Measurements from ENCODE around the gene SH3RF3.
A peak's percentile ranks its signal among the peaks of the same experiment; 100 is the strongest.

Gene SH3RF3

DNA sequence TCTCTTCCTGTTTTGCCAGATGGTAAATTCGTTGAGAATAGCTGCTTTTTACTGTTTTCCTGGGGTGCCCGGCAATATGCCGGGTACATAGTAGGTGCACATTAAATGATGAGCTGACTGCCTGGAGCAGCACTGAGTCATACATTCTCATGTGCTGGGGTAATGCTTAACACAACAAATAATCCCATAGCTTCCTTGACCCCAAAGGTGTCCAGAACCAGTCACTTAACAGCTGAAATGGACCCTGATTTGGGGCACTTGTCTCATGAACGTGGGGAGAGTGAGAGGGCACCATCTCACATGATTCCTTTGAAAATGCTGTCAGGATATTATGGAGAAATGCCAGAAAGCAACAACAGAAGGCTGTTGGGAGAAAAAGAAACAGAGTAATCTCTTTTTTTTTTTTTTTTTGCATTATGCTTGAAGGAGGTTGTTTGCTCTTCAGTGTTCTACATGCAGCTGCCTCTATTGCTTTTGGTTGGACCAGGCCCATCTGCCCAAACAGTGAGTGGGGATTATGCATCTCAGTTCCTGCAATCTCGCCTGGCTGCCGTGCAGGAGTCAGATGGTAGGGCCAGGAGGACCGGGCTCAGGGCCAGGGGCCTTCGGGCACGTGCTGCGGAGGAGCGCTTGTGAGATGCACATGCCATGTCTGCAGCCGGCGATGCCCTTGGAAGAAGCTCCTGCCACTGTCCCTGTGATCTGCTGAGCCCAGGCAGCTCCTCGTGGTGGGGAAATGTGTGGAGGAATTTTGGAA lies 162.1 kb downstream of the SH3RF3 start:
- peak; percentile 86 to 95 for DNase-seq

DNA sequence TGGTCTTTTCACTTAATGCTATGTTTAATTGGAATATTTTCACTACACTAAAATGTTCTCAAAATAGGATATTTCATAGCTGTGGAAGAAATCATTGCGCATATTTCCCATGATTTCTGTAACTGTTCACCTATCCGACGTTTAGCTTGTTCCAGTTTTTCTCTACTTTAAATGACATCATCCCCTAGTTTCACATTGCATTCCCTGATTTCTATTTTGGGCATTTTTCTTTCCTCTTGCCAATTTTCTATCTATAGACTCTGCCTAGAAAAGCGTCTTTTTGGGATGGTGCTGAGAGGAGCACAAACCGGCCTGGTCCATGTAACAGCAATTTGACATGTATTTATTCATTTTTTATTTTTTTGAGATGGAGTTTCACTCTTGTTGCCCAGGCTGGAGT lies 163.4 kb downstream of the SH3RF3 start:
- DNase-seq, result no peak

DNA sequence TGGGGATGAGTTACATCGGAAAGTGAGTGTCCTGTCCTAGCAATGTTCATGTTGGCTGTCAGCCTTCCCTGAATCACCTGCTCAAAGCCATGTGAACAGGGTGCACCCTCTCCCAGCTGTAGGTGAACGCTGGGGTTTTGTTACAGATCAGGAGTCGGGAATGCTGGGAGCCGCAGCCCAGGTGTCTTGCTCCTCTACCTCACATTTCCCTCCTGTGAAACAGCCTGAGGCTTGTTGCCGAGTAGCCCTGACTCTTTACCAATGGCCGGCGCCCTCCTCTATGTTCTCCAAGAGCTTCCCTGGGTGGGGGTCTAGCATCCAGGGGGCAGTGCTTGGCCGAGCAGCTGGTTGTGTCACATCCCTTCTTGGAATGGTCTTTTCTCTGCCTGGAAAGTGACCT lies 164.7 kb downstream of the SH3RF3 start:
- DNase-seq, result no peak

DNA sequence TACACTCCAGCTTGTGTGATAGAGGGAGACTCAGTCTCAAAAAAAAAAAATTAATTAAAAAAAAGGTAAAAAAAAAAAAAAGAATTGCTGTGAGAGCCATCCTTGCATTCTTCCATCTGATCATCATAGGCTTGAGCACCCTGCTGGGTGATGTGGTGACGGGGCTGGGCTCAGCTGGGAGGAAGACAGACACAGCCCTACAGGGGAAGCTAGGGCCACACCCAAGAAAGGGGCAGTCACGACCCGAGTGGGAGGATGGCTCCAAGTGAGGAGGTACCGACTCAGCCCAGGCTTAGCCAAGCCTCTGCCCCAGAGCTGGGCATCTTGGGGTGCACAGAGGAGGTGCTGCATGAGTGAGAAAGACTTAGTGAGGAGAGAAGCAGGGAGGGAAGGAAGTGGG lies 165.5 kb downstream of the SH3RF3 start:
- no peak for DNase-seq

DNA sequence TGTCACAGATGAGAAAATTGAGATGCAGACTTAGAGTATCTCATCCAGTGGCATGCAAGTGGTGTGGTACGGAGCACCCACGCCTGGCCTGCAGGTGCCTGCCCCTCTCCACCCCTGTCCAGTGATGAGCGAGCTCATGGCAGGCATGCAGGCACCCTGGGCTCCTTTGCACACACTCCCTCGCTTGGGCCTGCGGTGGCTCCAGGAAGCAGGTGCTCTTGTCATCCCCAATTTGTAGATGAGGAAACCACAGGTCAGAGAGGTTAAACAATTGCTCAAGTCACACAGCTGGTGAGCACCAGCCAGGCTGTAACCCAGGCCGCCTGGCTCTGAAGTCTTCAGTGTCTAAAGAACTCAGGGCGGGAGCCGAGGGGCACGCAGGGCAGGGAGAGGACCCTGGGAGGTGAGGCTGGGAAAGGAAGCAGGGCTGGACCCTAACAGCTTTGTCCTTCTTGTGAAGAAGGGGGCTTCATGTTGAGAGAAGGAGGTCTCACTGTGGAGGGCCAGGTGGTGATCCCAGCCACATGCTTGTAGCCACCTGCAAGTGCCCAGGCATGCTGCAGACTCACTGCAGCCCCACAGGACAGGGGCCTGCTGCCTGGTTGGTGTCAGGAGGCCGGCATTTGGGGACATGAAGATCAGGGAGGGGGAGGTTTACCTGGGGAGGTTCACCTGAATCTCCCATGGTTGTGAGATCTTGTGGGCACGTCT lies 166.2 kb downstream of the SH3RF3 start:
- no peak for DNase-seq

DNA sequence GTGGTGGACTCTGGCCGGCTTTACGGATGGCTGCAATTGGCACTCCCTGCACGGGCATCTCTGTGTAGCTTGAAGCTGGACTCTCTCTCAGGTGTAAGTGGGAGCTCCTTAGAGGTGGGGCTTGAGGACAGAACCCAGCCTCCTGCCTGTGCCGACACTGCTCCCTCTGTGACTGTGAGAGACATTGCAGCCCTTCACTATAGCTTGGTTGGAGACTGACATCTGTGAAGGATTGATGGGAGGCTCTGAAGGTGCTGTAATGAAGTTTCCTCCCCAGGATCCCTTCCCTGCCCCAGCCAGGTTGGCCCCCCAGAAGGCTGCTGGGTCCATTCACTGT lies 166.7 kb downstream of the SH3RF3 start:
- no peak for DNase-seq

DNA sequence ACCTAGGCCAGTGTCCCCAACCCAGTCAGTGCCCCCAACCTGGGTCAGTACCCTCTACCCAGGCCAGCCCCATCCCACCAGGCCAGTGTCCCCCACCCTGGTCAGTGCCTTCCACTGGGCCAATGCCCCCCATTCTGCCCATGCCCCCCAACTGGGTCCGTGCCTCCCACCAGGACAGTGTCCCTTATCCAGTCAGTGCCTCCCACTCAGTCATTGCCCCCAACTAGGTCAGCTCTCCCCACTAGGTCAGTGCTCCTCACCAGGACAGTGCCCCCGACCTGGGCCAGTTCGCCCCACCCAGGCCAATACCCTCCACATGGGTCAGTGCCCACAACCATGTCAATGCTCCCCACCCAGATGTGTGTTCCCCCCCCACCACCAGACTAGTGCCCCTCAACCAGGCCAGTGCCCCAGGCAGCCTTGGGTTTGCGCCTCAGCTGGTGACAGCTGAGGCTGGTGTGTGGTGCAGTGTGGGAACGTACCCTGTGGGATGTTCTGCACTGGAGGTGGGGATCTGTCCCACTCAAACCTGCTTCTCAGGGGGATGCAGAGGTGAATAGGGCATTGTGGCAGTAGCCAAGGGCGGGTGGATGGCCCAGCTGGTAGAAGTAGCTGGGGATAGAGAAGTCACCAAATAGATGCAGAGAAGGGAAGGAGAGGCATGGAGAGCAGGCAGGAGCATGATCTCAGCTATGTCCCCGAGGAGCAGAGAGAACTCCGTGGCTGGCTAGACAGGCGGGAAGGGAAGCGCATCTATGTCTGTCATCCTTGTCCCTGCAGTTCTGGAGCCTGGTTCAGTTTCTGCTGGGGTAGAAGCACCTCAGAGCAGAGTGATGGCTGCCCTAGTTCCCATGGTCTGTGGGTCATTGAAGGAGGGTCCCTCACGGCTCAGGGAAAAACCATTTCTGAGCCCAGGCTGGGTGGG lies 168.8 kb downstream of the SH3RF3 start:
- no peak for DNase-seq

DNA sequence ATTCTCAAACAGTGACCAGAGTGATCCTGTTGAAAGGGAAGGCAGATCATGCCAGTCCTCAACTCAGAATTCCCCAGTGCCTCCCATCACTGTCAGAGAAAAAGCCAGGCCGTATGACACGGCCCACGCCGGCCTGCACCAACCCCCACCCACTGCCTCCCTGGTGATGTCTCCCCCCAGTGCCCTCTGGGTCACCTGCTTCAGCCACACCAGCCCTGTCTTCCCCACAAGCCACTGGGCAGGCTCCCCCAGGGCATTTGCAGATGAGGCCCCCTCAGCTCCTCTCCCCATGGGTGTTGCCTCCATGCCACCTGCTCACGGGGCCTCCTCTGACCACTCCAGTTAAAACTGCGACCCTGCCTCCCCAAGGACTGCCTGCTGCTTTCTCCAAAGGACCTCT lies 169.8 kb downstream of the SH3RF3 start:
- no peak for DNase-seq

DNA sequence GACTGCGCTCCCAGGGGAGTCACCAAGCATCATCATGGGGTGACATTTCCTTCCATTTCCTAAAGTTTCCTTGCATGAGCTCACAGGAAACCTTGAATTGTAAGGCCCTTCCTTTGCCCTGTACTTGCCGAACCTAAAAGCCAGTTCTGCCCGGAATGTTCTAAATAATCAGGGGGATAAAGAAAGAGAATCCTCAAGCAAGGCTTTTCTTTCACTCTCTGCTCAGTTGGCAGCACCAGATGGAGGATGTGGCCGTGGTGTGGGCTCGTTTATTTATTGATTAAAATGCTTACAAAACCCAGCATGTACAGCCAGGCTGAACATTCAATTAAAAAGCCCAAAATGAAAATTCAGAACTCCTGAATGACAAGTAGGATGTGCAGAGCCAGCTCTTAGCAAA lies 170.5 kb downstream of the SH3RF3 start:
- no peak for DNase-seq

DNA sequence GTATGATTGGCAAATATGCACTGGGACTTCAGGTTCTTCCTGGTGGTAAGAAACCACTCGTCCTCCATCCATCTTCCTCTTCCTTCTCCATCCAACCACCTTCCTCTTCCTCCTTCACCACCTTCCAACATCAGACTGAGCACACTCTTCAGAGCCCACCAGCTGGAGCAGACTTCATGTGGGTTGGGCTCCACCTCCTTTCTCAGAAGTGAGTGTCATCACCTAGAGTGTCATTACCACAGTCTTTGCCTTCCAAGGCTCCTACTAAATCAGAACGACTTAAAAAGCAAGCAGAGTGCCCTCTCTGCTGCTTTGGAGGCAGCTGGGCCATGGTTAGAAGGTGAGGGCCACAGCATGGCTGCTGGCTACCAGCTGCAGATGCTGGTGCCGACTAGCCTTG lies 171.6 kb downstream of the SH3RF3 start:
- DNase-seq, result no peak

DNA sequence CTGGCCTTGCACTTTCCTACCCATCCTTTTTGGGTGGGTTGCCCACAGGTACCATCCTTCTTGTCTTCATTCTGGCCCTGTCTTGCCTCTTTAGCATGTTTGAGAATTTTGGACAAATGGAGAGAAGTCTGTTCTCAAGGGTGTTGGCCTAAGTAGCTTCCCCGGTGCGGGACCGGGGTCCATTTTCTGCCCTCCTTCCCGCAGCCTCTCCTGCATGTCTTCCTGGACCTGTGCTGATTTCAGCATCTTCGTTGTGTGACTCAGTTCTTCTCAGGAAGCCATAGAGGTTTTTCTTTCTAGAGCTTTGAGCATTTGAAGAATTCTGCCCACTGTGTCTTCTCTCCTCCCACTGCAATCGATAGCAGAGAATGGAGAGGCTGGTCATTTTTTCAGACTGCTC lies 172.7 kb downstream of the SH3RF3 start:
- DNase-seq, result no peak

DNA sequence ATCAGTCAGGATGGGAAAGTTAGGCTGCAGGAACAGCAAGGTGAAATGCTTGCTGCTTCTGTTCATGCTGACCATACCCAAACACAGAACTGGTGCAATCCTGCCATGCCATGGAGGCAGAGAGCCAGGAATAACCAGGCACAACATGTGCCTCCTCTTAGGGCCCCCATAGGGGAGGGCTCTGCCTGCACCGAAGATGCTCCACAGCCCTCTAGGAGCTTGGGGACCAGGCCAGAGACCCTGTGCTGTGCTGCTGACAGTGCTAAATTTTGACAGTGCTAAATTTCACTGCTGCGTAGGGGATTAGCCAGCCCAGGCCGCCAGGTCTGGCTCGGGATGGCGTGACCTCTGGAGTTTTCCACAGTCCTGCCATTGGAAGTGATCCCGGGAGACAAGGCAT lies 173.3 kb downstream of the SH3RF3 start:
- DNase-seq, result no peak

DNA sequence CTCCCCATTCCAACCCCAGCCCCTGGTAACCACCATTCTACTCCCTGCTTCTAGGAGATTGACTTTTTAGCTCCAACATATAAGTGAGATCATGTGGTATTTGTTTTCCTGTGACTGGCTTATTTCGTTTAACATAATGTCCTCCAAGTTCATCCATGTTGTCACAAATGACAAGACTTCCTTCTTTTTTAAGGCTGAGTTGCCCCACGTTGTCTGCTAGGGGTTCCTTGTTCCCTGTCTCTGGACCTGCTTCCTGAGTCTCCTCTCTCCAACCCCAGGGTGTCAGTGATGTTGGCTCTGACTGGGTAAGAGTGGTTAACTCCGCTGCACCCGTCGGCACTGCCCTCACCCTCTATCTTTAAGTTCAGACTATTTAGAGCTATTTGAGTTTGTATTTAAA lies 175.2 kb downstream of the SH3RF3 start:
- DNase-seq, result no peak

DNA sequence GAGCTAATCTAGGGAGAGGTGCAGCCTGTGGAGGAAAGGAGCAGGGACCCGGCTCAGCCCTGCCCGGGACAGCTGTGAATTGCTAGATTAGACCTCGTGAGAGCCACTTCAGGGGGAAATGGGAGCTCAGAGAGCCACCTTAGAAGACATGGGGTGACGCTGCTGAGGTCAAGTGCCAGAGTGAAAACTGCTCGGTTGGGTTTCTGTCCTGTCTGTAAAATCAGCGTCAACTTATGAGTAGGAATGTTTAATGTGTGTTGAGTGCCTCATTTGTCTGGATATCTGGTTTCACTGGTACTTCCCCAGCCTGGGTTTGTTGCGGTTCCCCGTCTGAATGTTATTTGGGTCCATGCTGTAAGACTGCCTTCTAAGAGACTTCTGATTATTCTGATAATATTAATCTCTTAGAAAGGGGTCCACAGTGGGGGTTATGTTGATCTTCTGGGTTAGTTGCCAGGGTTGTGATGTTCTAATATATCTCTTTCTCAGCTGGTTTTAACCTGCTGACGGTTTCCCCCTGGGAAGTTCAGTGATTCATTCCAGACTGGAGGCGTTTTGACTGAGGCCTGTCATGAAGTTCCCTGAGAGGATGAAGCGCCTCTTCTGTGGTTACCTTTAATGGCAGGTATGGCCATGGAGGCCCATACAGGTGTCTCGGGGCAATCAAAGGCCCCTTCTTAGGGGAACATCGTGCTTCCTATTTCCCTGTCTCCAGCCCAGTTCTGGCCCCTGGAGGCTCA lies 175.9 kb downstream of the SH3RF3 start:
- DNase-seq, result no peak

DNA sequence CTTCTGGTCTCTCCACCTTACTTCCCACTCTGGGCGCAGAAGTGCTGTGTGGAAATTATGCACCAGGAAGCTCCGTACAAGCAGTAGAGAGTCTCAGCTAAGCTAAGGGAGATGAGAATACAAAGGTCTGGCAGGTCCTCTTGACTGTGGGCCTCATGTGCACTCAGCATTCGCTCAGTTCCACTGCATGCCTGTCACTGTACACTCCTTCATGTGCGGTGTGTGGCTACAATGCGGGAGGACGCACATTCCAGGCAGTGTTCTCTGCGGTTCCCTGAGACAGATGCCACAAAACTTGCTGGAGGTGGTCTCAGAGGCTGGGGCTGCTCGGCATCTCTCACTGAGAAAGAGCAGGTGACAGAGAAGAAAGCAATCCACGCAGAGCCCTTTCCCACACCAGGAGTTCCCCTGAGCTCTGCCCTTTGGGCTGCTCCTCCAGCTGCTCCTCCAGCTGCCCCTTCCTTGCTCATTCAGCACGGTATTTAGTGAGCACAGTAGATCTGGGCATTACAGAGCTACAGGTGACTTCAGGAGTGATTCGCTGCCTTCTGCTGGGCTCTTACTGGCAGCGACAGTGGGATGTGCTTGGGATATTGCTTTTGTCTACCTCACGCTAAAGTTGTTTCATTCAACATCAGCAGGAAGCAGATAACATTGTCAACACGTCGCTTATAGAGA lies 176.6 kb downstream of the SH3RF3 start:
- DNase-seq, result no peak

DNA sequence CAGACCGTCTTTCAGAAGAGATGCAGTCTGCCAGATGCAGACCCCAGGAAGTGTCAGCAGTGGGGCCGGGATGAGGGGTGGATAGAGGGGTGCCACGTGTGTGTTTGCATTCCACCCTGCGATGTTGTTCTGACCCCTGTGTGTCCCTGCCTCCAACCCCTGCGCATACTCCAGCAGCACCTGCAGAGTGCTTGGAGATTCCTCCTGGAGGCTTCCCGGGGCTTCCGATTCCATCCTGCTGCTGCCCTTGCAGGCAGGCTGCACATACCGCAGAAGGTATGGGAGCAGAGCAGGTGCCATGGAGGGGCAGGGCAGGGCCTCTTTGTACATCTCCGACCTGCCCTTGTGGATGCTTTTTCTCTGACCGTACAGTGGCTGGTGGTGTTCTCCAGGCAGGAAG lies 177.2 kb downstream of the SH3RF3 start:
- no peak for DNase-seq

DNA sequence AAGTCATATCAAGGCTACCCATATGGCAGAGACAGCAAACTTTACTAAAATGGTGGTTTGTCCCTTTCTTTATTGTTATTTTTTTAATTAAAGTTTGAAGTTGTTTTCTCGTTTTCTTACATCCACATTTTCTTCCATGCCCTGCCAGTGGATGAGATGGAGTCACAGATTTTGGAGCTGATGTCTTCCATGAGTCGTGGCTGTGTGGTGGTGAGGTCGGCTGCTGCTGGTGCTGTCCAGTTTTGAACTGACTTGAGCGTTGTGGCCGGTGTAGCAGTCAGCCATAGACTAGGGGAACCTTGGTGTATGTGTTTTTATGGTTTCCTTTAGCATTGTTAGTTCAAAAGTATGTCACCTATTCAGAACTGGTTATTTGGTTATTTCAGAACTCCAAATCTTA lies 182.8 kb downstream of the SH3RF3 start:
- no peak for DNase-seq

DNA sequence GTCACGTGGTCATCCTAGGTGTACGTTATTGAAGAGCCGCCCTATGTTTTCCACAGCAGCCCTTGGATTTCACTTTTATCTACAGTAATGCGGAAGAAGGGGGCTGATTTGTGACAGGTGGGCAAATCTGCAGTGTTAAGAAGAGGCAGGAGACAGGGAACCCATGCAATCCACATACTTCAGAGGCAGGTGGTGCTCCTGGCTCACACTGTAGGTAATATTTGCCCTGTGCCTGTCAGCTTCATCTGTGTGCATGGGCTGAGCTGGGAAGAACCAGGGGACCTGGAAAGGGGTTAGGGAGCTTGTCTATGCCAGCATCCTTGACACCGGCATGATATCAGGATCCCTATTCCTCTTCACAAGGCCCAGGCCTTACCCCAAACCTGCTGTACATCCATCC lies 183.9 kb downstream of the SH3RF3 start:
- DNase-seq, result no peak

DNA sequence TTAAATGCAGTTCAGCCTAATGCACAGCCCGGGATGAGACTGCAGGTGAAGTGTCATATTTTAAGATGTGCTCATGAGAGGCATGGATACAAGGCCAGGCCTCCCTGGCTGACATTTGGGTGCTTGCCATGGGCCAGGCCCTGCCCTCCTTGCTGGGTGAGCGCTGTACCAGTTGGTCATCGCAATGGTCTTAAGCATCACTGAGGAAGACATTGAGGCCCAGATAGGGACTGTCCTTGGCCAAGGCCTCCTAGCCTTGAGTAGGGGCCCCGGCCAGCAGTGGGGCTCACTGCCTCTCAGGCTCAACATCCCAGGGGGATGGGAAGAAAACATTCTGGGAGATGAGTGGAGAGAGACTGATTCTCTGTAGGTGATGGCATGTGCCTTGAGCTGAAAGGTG lies 184.3 kb downstream of the SH3RF3 start:
- DNase-seq, result no peak

DNA sequence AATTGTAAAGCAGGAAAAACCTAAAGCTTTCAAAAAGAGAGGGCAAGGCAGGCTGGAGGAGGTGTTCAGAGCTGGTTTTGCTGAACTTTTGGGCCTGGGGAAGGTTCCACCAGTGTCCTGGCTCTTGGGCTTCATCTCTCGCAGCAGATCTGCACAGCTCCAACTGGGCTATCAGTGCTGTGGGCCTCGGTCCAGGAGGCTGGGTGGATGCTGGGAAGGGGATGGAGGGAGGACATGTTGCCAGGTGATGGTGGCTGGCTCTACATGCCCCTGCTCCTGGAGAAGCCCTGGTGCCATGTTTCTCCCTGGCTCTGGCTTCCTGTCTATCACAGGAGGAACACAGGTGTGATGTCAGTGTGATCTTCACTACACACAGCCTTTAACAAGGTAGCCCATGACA lies 187.1 kb downstream of the SH3RF3 start:
- DNase-seq, result no peak

DNA sequence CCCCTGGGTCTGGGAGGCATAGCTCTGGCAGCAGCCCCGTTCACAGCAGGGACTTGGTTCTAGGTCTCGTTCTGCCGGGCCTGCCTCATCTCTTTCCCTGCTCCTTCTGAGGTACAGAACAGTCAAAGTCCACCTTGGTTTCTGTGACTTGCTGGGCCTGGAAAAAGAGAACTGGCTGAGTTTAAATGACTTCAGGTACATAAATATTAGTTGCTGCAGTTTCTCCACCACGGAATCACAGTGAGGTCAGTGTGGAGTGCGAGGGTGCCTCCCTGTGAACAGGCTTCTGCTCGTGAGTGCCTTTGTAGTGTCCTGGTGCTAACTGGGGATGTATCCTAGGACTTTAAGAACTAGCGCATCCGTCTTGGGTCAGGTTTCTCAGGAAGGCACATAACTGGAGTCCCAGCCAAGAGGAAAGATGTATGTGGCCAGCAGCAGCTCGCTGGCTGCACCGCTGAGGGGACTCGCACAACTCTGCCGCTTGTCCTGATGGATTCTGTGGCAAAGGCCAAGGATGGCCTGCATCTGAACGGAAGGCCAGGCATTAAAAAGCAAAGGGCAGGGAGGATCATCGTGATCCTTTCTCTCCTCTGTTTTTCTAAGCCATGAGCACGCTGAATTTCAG lies 188.6 kb downstream of the SH3RF3 start:
- no peak for DNase-seq

All from NCI-H446 (cell line).